ENCODE data around the gene TRIP10.

Gene TRIP10

GRCh38 chr19:6712231-6712630 lies 27.2 kb upstream of the TRIP10 start:
- no peak for DNase-seq

- no peak for DNase-seq
Observed at GRCh38 chr19:6712692-6713670, 26.5 kb upstream of the TRIP10 start.

GRCh38 chr19:6713773-6714692 lies 25.4 kb upstream of the TRIP10 start:
- no peak for DNase-seq

GRCh38 chr19:6714749-6715555 lies 24.5 kb upstream of the TRIP10 start:
- no peak for DNase-seq

GRCh38 chr19:6716610-6716970 lies 22.9 kb upstream of the TRIP10 start:
- no peak for DNase-seq

- no peak for DNase-seq
Observed at GRCh38 chr19:6717036-6717435, 22.4 kb upstream of the TRIP10 start.

GRCh38 chr19:6717441-6717971 lies 22.0 kb upstream of the TRIP10 start:
- DNase-seq, result no peak

- no peak for DNase-seq
Observed at GRCh38 chr19:6718111-6718740, 21.3 kb upstream of the TRIP10 start.

GRCh38 chr19:6718741-6719539 lies 20.5 kb upstream of the TRIP10 start:
- DNase-seq, result peak; percentile 6 to 25

- no peak for DNase-seq
Observed at GRCh38 chr19:6719540-6719861, 20.0 kb upstream of the TRIP10 start.

GRCh38 chr19:6719992-6720368 lies 19.5 kb upstream of the TRIP10 start:
- DNase-seq, result no peak

- peak in 1 of 2 donors; percentile 58 for DNase-seq
Observed at GRCh38 chr19:6720369-6721137, 18.9 kb upstream of the TRIP10 start, which contains the start of gene C3. C3 (minus strand) TSS chr19:6720650; CDS start chr19:6720589, 61 bp downstream.

GRCh38 chr19:6721138-6721474 lies 18.4 kb upstream of the TRIP10 start:
- DNase-seq, result no peak

- DNase-seq, result no peak
Observed at GRCh38 chr19:6721773-6722172, 17.7 kb upstream of the TRIP10 start.

GRCh38 chr19:6723108-6723618 lies 16.3 kb upstream of the TRIP10 start:
- DNase-seq, result no peak

- DNase-seq, result no peak
Observed at GRCh38 chr19:6723738-6724137, 15.7 kb upstream of the TRIP10 start.

- no peak for DNase-seq
Observed at GRCh38 chr19:6724631-6725492, 14.6 kb upstream of the TRIP10 start.

- DNase-seq, result no peak
Observed at GRCh38 chr19:6725513-6726231, 13.8 kb upstream of the TRIP10 start.

GRCh38 chr19:6728346-6728745 lies 11.1 kb upstream of the TRIP10 start:
- DNase-seq, result peak in 1 of 2 donors; percentile 44

All from CD4-positive, alpha-beta T cell treated with Interleukin-1 beta for 1 hour (primary cell).